Aorta (tissue), 5 donors: ENCODE measurements around the gene RGL2. TPM values are rescaled to one million over a fixed set of nuclear protein-coding genes. Genes with fewer than 3 reads are reported as not detected.
"Not testable (repeated sequence)": the region's sequence is repeated elsewhere in the genome, so short reads cannot be mapped to it uniquely, and the experiment has no call there.

Source experiments
- ATAC-seq: fragments of 200-7000 bp; cut with Tn5 transposase; one replicate; pipeline ENCODE4 v1.9.1; 2022; ENCODE audit warnings: moderate library complexity; ENCODE audit not compliant: low FRiP score
- DNase-seq, 2 donors: peaks; one replicate each; pipeline ENCODE4 v3.0.0-alpha.2; 2020
- H3K27ac ChIP-seq, 2 donors: one replicate each; pipeline ENCODE4 v1.5.1; 2013; ENCODE audit warnings: low read length in 2 of 2, mild to moderate bottlenecking in 2 of 2, moderate library complexity in 2 of 2, control low read depth in 1 of 2, inconsistent platforms in 1 of 2, low read depth in 1 of 2
- H3K27me3 ChIP-seq, 2 donors: one replicate each; pipeline ENCODE4 v1.6.1; 2013; ENCODE audit warnings: control low read depth in 1 of 2, low read length in 1 of 2, mild to moderate bottlenecking in 1 of 2, moderate library complexity in 1 of 2; ENCODE audit not compliant: insufficient read depth in 2 of 2, control insufficient read depth in 1 of 2
- H3K36me3 ChIP-seq, 2 donors: one replicate each; pipeline ENCODE4 v1.6.1; 2013; ENCODE audit warnings: control low read depth in 1 of 2, low read length in 1 of 2, mild to moderate bottlenecking in 1 of 2; ENCODE audit not compliant: insufficient read depth in 2 of 2, control insufficient read depth in 1 of 2
- H3K4me1 ChIP-seq, 2 donors: one replicate each; pipeline ENCODE4 v1.6.1; 2013; ENCODE audit warnings: low read length in 2 of 2, control low read depth in 1 of 2, mild to moderate bottlenecking in 1 of 2, moderate library complexity in 1 of 2; ENCODE audit not compliant: insufficient read depth in 2 of 2, control insufficient read depth in 1 of 2
- H3K4me3 ChIP-seq, 2 donors: one replicate each; pipeline ENCODE4 v1.5.1; 2013; ENCODE audit warnings: low read length in 2 of 2, control low read depth in 1 of 2, mild to moderate bottlenecking in 1 of 2
- H3K9me3 ChIP-seq: one replicate; pipeline ENCODE4 v1.6.1; 2013; ENCODE audit warnings: mild to moderate bottlenecking, low read length; ENCODE audit not compliant: control insufficient read depth
- WGBS, 2 donors: extraction: QIAGEN DNeasy Blood & Tissue Kit; methylation state at CpG; one replicate each; pipeline ENCODE4 v1.1.7; 2013; 5-methylcytosine and 5-hydroxymethylcytosine counted together
- intact Hi-C, 2 donors: fragments of 100-400 bp; cut with DNase I; formaldehyde crosslinking; loops; one replicate each; pipeline versions ENCODE4 v1.14.2 to v1.15.0; 2022
- polyA plus RNA-seq, 2 donors: library from polyadenylated mRNA; stranded (reverse); fragments of 200-250 nt; gene quantifications; one replicate each; pipeline ENCODE4 v1.2.3, GENCODE V29; 2013
- total RNA-seq, 2 donors: library from RNA; stranded (reverse); fragmentation: NEBNext Ultra II Directional; extraction: Animal tissue kit (Norgen Biotek cat#: 25700); gene quantifications; one replicate each; pipeline ENCODE4 v1.2.1, GENCODE V29; 2021
- donor health status: healthy with polysubstance abuse.
- donor health status: Bipolar disorder and iron deficiency.
- donor health status: DM: no; HTN: no; CAD: no.
- donor health status: DM: no; HTN: no; CAD: no.
- donor health status: DM: yes; HTN: yes; CAD: no.

Gene RGL2
- total and polyA plus RNA-seq, 4 donors = 20.3 to 178 (median 89.2) TPM

GRCh38 chr6:33289784-33290315 lies 8.9 kb downstream of the RGL2 start:
- DNase-seq (no peak), ATAC-seq (peak; percentile 2)
- Histone ChIP-seq H3K27me3 (no peaks in the 10 kb centered on the region), H3K36me3 (no peaks in the 10 kb centered on the region), H3K4me1 (no peaks in the 10 kb centered on the region), H3K4me3 (peak overlapping the region; percentile 37 to 74), H3K27ac (peak overlapping the region in 1 of 2 donors; percentile 55), H3K9me3 (no peaks in the 10 kb centered on the region)
- 3% methylated on average over 14 of the region's 14 CpGs for WGBS, 2 donors
- intact Hi-C loops = no loop called here

GRCh38 chr6:33288921-33289783 lies 9.6 kb downstream of the RGL2 start, which contains the start of the genes PFDN6 and WDR46:
Gene PFDN6 (plus strand): TSS chr6:33289601. CDS start chr6:33289857, 256 bp downstream.
Gene WDR46 (minus strand): TSS chr6:33289239. CDS start chr6:33289170, 69 bp downstream.
- ATAC-seq = peak; percentile 96
- Histone ChIP-seq H3K4me1 (no peaks in the 10 kb centered on the region), H3K27ac (peak within 1 kb of the TSS in 1 of 2 donors; percentile 65), H3K27me3 (no peaks in the 10 kb centered on the region), H3K9me3 (no peaks in the 10 kb centered on the region), H3K36me3 (no peaks in the 10 kb centered on the region), H3K4me3 (peak within 1 kb of the TSS; percentile 39 to 74)
- peak; percentile 85 to 87 for DNase-seq
- WGBS, 2 donors = 0% methylated on average over 43 of the region's 43 CpGs
- intact Hi-C loops = no loop called here

- H3K27ac ChIP-seq = no peak overlapping the region
- H3K4me1 ChIP-seq = no peaks in the 10 kb centered on the region
- 12 to 13% methylated on average over 21 of the region's 21 CpGs for WGBS, 2 donors
- H3K27me3 ChIP-seq = no peaks in the 10 kb centered on the region
- no peaks in the 10 kb centered on the region for H3K9me3 ChIP-seq
- intact Hi-C loops = no loop called here
- DNase-seq (no peak), ATAC-seq (no peak)
- peak overlapping the region; percentile 39 to 74 for H3K4me3 ChIP-seq
- H3K36me3 ChIP-seq = no peaks in the 10 kb centered on the region
These were observed 10.4 kb downstream of the RGL2 start for GRCh38 chr6:33288141-33288920.

- Histone ChIP-seq H3K9me3 (no peaks in the 10 kb centered on the region), H3K36me3 (no peaks in the 10 kb centered on the region), H3K27ac (no peak overlapping the region), H3K27me3 (no peaks in the 10 kb centered on the region), H3K4me1 (no peaks in the 10 kb centered on the region), H3K4me3 (no peak overlapping the region)
- DNase-seq (peak in 1 of 2 donors; percentile 16), ATAC-seq (no peak)
- intact Hi-C loops = no loop called here
- 92 to 93% methylated on average over 22 of the region's 22 CpGs for WGBS, 2 donors
These were observed 11.5 kb downstream of the RGL2 start for GRCh38 chr6:33286946-33287914.

GRCh38 chr6:33285214-33285613 lies 13.5 kb downstream of the RGL2 start:
- WGBS, 2 donors = 85 to 88% methylated on average over 4 of the region's 4 CpGs
- H3K36me3 ChIP-seq, ATAC-seq, intact Hi-C loops, DNase-seq, H3K27ac ChIP-seq, H3K4me1 ChIP-seq, H3K27me3 ChIP-seq, H3K4me3 ChIP-seq, H3K9me3 ChIP-seq: not testable (repeated sequence)

GRCh38 chr6:33280539-33280938 lies 18.2 kb downstream of the RGL2 start:
- no peak for ATAC-seq
- Histone ChIP-seq H3K4me1 (no peaks in the 10 kb centered on the region), H3K36me3 (no peaks in the 10 kb centered on the region), H3K27me3 (no peaks in the 10 kb centered on the region), H3K4me3 (no peak overlapping the region), H3K27ac (no peak overlapping the region), H3K9me3 (no peaks in the 10 kb centered on the region)
- 74 to 77% methylated on average over 6 of the region's 6 CpGs for WGBS, 2 donors
- intact Hi-C loops = no loop called here
- DNase-seq = no peak

- Histone ChIP-seq H3K4me1 (no peaks in the 10 kb centered on the region), H3K36me3 (no peaks in the 10 kb centered on the region), H3K27ac (no peak overlapping the region), H3K27me3 (no peaks in the 10 kb centered on the region), H3K4me3 (no peak overlapping the region), H3K9me3 (no peaks in the 10 kb centered on the region)
- intact Hi-C loops = loop anchor here in 1 of 2 donors (5.0 kb wide), 2 partner anchors 32 to 132 kb away; partner anchors contain the start of genes PHF1 and TAPBP
- ATAC-seq = no peak
- no peak for DNase-seq
- WGBS, 2 donors = 56 to 62% methylated on average over 5 of the region's 5 CpGs
These were observed 18.7 kb downstream of the RGL2 start for GRCh38 chr6:33279971-33280511.
